Right lobe of liver (tissue), 4 donors: ENCODE measurements around the gene ADRA1B.

Experiments used
- POLR2A ChIP-seq: fragments of 450-650 bp; IDR thresholded peaks from one replicate; pipeline ENCODE4 v1.6.1; 2017; ENCODE audit warnings: antibody characterized with exemption, mild to moderate bottlenecking
- TF ChIP-seq, protein P1 (sequence below), 4 donors: fragments of 200-600 bp in 3 of 4; fragments of 450-650 bp in 1 of 4; IDR thresholded peaks; one replicate each; pipeline versions ENCODE4 v1.5.1 to v1.8.0; 2016 to 2022; ENCODE audit warnings: antibody characterized with exemption in 4 of 4, mild to moderate bottlenecking in 2 of 4
- donor health status: DM: no; HTN: no; CAD: no.
- donor health status: DM: no; HTN: no; CAD: no.
- donor health status: DM: no; HTN: yes; CAD: no.

GRCh38 chr5:159874263-159874662, 42.0 kb upstream of the ADRA1B start:
- TF ChIP-seq POLR2A, result no peak
- TF ChIP-seq, protein P1, sequence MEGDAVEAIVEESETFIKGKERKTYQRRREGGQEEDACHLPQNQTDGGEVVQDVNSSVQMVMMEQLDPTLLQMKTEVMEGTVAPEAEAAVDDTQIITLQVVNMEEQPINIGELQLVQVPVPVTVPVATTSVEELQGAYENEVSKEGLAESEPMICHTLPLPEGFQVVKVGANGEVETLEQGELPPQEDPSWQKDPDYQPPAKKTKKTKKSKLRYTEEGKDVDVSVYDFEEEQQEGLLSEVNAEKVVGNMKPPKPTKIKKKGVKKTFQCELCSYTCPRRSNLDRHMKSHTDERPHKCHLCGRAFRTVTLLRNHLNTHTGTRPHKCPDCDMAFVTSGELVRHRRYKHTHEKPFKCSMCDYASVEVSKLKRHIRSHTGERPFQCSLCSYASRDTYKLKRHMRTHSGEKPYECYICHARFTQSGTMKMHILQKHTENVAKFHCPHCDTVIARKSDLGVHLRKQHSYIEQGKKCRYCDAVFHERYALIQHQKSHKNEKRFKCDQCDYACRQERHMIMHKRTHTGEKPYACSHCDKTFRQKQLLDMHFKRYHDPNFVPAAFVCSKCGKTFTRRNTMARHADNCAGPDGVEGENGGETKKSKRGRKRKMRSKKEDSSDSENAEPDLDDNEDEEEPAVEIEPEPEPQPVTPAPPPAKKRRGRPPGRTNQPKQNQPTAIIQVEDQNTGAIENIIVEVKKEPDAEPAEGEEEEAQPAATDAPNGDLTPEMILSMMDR (IDR thresholded peaks at IDR 0.05), result no peak
